HG02610 (cell line): ENCODE measurements around the gene ALPL.
"Not testable (repeated sequence)": the region's sequence is repeated elsewhere in the genome, so short reads cannot be mapped to it uniquely, and the experiment has no call there.

Experiments
- ATAC-seq: cut with Tn5 transposase; IDR thresholded peaks from one replicate; pipeline ENCODE4 v1.9.1; 2021; ENCODE audit warnings: mild to moderate bottlenecking, moderate library complexity; ENCODE audit not compliant: unreplicated experiment

The ALPL gene

DNA sequence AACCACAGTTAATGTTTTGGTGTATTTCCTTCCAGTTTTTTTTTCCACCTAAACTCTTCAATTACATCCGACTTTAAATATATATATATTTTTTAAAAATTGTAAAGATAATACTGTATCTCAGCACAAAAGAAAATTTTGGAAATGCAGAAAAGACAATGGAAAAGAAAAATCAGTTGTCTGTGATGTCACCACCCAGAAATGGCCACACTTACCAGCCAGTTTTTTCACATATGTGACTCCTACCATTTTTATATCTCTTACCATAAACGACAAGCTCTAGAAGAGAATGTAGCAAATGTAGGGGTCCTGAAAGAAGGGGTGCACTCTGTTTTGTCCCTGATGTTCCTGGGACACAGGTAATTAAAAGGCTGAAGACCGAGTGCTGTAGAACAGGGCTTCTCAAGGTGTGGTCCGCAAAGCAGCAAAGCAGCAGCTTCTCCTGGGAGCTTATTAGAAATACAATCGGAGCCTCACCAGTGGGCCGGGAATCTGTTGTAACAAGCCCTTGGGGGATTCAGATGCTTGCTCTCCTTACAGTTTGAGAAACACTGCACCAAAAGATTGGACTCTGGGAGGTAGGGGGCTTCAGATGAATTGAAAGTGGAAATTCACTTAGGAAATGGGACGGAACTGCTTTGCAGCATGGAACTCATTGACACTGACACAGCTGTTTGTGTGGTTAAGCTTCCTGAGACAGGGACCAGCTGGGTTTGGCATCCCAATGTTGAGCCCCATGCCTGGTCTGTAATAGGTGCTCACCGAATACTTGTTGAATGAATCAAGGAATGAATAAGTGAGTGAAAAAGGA is 44.1 kb downstream of the ALPL start:
- ATAC-seq = no peak

DNA sequence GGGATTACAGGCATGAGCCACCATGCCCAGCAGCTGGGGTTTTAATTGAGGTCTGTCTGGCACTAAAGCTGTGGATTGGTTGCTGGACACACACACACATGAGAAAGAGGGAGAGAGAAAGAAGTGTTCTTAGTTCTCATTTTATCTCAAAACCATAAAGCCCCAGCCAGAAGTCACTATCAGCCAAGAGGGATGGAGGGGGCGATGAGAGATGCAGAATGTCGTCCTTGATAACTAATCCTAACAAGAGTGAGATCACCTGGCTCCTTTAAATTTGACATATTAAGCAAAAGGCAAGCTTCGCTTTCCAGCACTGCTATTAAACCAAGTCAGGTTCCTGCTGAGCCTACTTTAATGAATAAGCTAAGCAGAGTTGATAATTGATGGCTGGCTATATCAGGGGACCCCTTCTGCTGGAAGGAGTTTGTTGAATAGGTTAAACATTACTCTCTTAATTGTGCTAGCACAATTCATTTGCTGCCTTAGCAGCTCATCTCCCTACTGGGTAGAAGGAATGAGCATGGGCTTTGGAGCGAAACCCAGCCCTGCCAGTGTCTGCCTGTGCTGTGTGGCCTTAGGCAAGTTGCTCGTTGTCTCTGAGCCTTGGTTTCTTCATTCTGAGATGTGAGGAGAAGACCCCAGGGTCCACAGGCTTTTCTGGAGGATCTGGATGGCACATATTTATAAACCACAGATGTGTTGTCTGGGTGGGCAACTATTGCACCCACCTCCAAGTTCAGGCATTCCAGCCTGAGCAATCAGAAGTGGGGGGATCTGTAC is 50.8 kb downstream of the ALPL start:
- ATAC-seq = no peak

DNA sequence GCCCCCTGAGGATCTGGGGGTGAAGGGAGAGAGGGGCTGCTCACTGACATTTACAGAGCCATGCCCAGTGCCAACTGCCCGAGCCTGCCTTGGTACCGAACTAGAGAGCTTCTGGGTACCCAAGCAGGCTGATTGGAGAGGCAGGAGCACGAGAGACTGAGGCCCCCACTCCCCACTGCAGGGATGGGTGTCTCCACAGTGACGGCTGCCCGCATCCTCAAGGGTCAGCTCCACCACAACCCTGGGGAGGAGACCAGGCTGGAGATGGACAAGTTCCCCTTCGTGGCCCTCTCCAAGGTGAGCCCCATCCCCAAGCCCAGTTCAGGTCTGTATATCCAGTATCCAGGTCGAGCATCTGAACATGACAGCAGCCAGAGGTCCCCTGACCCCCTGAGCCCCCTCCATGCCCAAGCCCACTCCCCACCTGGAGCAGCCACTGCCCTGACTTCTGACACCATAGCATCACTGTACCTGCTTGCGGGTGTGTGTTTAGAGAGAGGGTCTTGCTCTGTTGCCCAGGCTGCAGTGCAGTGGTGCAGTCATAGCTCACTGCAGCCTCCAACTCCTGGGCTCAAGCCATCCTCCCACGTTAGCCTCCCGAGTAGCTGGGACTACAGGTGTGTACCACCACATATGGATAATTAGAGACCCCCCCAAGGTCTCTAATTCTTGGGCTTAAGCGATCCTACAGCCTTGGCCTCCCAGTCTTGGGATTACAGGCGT is 51.9 kb downstream of the ALPL start:
- ATAC-seq = no peak

DNA sequence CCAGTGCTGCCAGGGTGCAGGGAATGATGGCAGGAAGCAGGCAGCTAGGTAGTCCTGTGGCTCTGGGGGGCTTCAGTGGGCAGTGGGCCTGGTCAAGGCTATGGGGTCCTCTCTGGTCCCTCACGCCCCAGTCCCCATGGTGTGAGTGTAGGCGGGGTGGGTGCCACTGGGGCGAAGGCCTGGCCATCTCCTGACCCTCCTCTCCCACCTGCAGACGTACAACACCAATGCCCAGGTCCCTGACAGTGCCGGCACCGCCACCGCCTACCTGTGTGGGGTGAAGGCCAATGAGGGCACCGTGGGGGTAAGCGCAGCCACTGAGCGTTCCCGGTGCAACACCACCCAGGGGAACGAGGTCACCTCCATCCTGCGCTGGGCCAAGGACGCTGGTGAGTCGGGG is 53.7 kb downstream of the ALPL start:
- no peak for ATAC-seq

DNA sequence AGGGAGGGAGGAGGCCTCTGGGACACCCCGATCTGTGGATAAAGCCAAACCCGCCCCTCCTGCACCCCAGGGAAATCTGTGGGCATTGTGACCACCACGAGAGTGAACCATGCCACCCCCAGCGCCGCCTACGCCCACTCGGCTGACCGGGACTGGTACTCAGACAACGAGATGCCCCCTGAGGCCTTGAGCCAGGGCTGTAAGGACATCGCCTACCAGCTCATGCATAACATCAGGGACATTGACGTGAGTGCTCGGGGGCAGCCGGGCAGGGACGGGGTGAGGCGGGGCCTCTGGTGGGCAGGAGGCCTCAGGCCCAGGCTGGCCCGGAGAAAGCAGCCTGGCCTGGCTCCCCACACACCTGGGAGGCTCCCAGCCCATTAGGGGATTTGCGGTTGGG is 54.7 kb downstream of the ALPL start:
- ATAC-seq = no peak

DNA sequence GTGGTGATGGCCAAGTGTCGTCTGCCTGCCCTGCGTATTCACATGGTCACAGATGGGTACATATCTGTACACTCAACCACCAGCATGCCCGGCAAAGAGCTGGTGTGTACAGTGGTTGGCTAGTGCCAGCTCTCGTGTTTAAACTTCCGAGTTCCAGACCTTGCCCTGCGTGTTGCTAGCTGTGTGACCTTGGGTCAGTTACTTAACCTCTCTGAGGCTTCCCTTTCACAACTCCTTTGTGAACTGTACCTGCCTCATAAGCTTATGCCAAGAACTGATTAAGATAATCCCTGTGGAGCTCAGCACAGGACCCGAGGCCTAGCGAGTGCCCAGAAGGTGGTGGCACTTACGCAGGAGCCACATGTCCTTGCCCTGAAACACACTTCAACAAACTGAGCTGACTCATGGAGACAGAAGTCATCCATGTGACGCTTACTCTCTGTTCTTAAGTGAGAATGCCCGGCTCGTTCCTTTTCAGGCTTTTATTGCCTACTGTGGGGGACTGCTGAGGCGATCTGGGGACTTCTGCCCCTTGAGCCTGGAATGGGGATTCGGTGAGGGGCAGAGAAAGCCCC is 55.4 kb downstream of the ALPL start:
- ATAC-seq = no peak

DNA sequence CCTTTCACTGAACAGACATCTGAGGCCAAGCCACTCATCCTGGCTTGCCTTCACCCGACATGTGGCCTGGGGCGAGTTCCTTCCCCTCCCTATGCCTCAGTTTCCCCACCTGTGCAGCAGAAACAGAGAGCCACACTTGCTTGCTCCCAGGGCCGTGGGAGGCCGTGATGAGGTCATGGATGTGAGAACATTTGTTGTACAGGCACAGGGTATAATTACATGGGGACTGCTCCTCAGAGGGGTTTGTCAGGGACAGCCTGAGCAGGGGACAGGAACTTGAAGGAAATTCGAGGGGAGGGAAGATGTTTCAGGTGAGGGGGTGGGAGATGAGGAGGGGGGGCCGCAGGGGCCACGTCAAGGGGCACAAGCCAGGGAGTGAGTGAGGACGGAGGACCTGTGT is 56.1 kb downstream of the ALPL start:
- no peak for ATAC-seq

DNA sequence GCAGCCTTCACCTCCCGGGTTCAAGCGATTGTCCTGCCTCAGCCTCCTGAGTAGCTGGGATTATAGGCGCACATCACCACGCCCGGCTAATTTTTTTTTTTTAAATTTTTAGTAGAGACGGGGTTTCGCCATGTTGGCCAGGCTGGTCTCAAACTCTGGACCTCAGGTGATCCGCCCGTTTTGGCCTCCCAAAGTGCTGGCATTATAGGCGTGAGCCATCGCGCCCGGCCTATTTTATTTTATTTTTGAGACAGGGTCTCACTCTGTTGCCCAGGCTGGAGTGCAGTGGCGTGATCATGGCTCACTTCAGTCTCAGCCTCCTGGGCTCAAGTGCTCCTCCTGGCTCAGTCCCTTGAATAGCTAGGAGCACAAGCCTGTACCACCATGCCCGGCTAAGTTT is 57.1 kb downstream of the ALPL start:
- not testable (repeated sequence) for ATAC-seq

DNA sequence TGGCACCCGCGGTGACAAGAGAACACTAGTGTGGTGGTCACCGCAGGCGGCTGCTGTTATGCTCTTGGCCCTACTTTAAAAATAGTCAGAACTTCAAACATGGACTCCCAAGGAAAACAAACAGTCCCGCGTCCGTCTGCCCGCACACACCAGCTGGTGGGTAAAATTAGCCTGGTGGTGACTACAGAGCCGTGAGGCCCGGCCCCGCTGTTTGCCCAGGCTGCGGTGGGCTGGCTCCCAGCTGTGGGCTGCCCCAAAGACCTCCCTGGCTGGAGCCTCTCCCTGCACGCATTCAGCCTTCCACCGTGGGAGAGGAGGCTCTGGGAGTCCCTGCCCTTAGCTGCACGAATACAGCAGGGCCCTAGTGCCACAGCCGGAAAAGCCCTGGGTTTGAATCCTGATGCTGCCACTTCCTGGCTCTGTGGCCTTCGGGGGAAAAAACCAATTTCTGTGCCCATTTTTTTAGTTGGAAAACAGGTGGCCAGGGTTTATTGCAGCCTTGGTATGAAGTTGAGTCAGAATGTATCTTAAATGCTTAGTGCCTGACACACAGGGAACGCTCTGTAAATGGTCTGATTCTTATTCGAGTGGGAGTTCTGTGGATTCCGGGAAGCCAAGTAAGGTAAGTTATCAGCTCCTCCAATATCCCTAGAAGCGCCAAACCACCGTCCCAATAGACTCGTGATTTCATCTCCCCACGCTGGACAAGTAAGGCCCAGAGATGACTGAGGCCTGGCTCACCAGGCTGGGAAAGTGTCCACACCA is 58.2 kb downstream of the ALPL start:
- no peak for ATAC-seq

DNA sequence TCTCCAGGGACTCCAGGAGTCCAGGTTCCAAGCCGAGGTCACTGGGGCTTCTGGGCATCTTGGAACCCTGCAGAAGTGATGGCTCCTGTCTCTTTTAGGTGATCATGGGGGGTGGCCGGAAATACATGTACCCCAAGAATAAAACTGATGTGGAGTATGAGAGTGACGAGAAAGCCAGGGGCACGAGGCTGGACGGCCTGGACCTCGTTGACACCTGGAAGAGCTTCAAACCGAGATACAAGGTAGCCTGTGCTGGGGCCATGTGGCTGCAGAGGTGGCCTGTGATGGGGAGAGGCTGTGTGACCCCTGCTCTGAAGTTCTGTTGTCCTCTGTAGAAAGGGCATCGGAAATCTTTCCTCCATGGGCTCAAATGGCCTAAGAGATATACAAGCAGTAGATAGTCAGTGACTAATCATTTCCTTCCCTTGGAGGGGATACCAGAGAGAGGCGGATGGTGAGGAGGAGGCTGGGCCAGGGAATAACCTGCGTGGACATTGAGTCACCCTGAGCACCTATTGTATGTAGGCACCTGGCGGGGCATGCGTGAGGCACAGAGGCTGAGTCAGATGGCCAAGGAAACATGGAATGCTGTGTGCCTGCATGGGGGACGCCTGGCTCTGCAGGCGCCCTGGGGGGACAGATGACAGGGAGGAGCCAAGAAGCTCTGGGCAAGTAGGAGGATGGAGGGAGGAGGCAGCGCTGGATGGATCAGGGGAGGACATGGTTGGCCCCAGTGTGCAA is 59.0 kb downstream of the ALPL start:
- no peak for ATAC-seq

DNA sequence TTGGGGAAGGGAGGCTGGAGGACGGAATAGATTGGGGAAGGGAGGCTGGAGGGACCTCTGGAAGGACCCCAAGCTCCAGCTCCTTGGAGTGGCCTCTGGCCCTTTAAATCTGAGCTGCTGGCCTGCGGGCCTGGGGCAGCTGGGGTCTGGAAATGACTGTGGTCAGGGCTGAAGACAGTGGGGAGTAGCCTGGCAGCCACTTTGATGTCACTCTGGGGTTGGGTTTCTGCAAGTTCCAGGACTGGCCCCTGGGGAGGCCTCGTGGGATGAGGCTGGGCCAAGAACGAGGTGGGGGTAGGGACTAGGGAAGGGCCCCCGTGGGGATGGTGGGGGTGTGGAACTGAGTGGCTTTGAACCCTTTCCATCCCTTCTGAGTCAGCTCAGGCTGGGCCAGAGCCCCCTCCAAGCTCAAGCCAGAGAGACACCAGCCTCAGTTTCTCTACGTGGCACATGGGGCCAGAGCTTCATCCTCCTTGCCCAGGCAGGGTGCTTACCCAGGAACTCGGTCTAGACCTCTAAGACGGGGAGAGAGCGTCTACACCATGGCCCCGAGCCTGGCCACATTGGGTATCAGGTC is 59.7 kb downstream of the ALPL start:
- ATAC-seq = no peak

DNA sequence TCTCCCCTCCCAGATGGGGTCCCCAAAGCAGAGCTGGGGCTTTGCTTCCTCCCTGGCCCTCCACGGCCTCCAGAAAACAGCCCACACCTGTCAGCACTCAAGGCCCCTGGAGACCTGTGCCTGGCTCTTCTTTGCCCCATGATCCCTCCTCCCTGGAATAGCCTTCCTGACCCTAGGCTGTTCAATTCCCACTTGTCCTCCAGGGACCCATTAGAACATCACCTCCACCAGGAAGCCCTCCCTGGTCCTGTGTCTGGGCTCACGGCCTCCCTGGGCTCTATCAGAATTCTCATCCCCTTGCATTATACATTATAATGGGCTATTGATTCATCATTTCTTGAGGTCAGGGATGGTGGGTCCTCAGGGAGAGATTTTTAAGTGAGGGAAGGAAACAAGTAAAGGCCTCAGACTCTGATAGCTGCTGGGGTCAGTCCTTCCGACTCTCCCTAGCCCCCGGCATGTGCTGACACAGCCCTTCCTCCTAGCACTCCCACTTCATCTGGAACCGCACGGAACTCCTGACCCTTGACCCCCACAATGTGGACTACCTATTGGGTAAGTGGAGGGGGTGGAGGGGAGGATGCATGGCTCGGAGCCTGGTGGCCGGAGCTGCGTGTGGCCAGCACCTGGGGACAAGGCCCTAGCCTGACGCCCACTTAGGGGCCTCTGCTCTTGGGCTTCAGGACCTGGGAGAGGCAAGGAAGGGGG is 60.8 kb downstream of the ALPL start:
- ATAC-seq = no peak

DNA sequence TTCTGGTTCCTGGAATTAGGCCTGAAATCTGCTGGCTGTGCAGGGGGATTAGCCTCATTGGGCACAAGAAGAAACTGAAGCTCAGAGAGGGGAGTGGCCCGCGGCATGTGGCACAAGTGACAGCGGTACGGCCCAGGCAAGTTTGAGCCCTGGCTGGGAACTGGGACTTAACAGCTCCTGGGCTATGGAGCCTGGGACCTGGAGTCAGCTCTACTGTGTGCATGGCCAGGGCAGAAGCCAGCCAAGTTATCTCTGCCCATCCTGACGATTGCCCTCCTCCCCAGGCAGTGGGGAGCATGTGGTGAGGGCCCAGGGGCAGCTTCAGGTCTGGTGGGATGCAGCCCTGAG is 61.3 kb downstream of the ALPL start:
- ATAC-seq = no peak

DNA sequence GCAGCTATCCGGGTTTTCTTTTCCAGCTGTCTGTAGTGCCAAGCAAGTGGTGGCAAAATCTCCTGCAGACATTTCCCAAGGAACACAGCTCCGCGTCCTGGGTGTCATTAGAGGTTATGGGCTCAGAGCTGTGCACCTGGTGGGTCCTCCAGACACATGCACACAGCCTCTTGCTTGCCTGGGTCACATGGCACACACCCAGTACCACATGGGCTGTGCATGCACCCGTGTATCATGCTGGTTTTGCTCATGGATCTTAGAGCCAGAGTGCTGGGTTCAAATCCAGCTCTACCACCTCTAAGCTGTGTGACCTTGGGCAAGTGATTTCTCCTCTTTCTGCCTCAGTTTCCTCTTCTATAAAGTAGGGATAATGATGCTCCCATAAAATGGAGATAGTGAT is 61.7 kb downstream of the ALPL start:
- ATAC-seq = no peak

DNA sequence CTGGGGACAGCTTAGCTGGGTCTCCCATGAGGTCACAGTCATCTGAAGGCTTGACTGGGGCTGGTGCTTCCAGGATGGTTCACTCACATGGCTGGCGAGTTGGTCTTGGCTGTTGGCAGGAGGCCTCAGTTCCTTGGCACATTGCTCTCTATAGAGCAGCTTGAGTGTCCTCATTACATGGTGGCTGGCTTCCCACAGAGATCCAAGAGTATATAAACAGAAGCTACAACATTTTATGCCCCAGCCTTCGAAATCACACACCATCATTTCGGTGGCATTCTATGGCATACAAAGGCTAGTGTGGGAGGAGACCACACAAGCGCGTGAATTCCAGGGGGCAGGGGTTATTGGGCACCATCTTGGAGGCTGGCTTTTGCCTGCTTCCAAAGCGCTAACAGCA is 63.0 kb downstream of the ALPL start:
- no peak for ATAC-seq

DNA sequence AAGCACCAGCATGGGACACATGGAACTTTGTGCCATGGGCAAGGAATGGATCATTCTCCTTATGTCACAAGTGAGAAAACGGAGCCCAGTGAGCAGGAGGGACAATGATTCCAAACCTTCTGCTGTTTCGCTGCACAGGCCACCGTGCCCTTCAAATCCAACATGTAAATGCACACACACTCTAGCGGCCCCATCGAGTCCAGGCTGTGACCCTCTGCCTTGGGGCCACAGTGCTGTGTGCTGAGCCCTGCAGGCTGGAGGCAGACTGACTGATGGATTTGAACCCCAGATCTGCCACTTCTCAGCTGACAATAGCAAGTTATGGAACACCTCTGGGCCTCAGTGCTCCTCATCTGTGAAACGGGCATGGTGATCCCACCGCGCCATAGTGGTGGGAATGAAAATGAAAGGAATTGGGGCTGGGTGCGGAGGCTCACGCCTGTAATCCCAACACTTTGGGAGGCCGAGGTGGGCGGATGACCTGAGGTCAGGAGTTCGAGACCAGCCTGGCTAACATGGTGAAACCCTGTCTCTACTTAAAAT is 63.6 kb downstream of the ALPL start:
- ATAC-seq = no peak

DNA sequence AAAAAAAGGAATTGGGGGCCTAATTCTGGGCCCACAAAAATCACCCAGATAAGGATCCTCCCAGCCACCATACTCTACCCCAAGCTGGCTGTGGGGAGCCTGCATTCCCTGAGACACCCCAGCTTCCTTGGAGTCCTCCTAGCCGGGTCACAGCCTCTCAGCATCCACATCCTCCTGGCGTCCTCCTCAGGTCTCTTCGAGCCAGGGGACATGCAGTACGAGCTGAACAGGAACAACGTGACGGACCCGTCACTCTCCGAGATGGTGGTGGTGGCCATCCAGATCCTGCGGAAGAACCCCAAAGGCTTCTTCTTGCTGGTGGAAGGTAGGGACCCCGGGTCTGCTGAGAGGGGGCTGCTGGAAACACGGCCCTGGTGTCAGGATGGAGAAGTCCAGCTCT is 64.3 kb downstream of the ALPL start:
- no peak for ATAC-seq

DNA sequence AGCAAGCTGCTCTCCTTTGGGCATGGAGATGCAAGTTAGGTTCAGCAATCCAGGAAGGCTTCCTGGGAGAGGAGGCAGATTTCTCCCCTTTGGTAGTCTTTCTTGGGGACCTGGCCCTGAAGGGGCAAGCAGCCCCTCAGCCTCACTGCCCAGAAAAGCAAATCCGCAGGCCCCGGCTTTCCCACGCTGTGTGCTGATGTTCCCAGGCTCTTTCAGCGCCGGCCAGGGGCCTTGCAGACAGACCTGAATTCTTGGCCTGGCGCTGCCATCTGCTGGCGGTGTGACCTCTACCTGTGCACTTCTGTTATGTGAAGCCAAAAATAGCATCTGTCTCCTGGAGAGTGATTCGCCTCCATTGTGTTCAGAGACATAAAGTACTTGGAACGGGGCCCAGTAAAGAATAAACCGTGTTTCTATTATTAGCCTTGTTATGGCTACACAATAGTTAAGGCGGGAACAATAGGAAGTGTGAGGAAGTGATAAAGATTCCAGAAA is 64.8 kb downstream of the ALPL start:
- ATAC-seq = no peak
